Measurements from ENCODE around the gene CEACAM7. TPM values are rescaled to one million over a fixed set of nuclear protein-coding genes. Genes with fewer than 3 reads are reported as not detected.

The CEACAM7 gene
- total RNA-seq, 1 experiment from 2014 or later, result not detected

- no peaks in the 10 kb centered on the region for H3K79me1 ChIP-seq (ENCODE audit: insufficient read depth, low read depth, low read length, poor library complexity, severe bottlenecking)
- H3K4me1 ChIP-seq (ENCODE audit: insufficient read depth, low read length), result no peaks in the 10 kb centered on the region
- peaks cover 0 to 28% (median 0%) of the 10 kb centered on the region in 3 experiments; a peak in 2 of 7 replicates for H3K36me3 Mint-ChIP-seq (ENCODE audit: insufficient read depth in 1 of 3, low read depth in 3 of 3)
- no peak overlapping the region for H3K18ac ChIP-seq (ENCODE audit: insufficient read length, low read depth, low read length)
- H3K4ac ChIP-seq (ENCODE audit: low read depth, low read length), result no peak overlapping the region
- peaks cover 33% of the 10 kb centered on the region for H3K9me3 ChIP-seq (ENCODE audit: control insufficient read depth, low read depth, low read length)
- H3K79me2 ChIP-seq (ENCODE audit: insufficient read depth, low read length), result no peaks in the 10 kb centered on the region
- no peak overlapping the region for H4K8ac ChIP-seq (replicated peaks; ENCODE audit: insufficient read length, low read depth, low read length)
- no peak overlapping the region for H3K14ac ChIP-seq (ENCODE audit: insufficient read depth, low read length)
- no peak overlapping the region for H2BK120ac ChIP-seq (ENCODE audit: low read depth, low read length, poor library complexity, severe bottlenecking)
- no CpG with 5 or more reads among the region's 4 CpGs for WGBS (ENCODE audit: extremely low coverage, insufficient read length, low lambda C conversion rate)
- H3T11ph ChIP-seq (ENCODE audit: low read length), result no peak overlapping the region
- no peak overlapping the region for H2AFZ ChIP-seq (ENCODE audit: low read length)
- no peak for DNase-seq
- H4K91ac ChIP-seq (ENCODE audit: insufficient read length, low read depth, low read length), result no peak overlapping the region
- no peak overlapping the region for H4K5ac ChIP-seq (ENCODE audit: insufficient read length, low read depth, low read length)
- H3K4me3 Mint-ChIP-seq, result no peak overlapping the region
- H2BK12ac ChIP-seq (ENCODE audit: insufficient read length, low read depth, low read length), result no peak overlapping the region
- no peak overlapping the region for H2AK5ac ChIP-seq (ENCODE audit: insufficient read length, low read length)
- H3K23me2 ChIP-seq (ENCODE audit: insufficient read length, low read depth, low read length, poor library complexity, severe bottlenecking), result no peaks in the 10 kb centered on the region
- no peak overlapping the region for H3K27ac ChIP-seq (ENCODE audit: insufficient read length, low read depth, low read length)
- H3K23ac ChIP-seq (ENCODE audit: insufficient read length, low read depth, low read length), result no peak overlapping the region
- TF ChIP-seq CTCF (conservative IDR thresholded peaks at IDR 0.05), result no peak
- H3K27ac Mint-ChIP-seq, result no peak overlapping the region
- peaks cover 74 to 93% of the 10 kb centered on the region in 2 experiments for H3K9me3 Mint-ChIP-seq
- no peak overlapping the region for H3K56ac ChIP-seq (ENCODE audit: insufficient read length, low read depth, low read length)
- H3K4me2 ChIP-seq (ENCODE audit: insufficient read depth, insufficient read length, low read length), result no peak overlapping the region
- H3K27me3 Mint-ChIP-seq (ENCODE audit: low read depth), result no peaks in the 10 kb centered on the region
- H3K4me1 Mint-ChIP-seq, result no peaks in the 10 kb centered on the region
- H2BK5ac ChIP-seq (ENCODE audit: insufficient read length, low read length), result no peak overlapping the region
- no peak overlapping the region for H3K9ac ChIP-seq (ENCODE audit: extremely low read depth, insufficient read length, low read length)
- H2BK20ac ChIP-seq (ENCODE audit: low read depth, low read length, poor library complexity, severe bottlenecking), result no peak overlapping the region
- H2BK15ac ChIP-seq (ENCODE audit: low read depth, low read length), result no peak overlapping the region
- no peaks in the 10 kb centered on the region for H3K27me3 ChIP-seq (ENCODE audit: insufficient read depth, low read length)
- H4K20me1 ChIP-seq (ENCODE audit: control insufficient read depth, insufficient read depth, insufficient read length), result no peaks in the 10 kb centered on the region
Observed at GRCh38 chr19:41734156-41734555, 46.1 kb upstream of the CEACAM7 start.
